Natural killer cell treated with Interleukin-12 subunit alpha and Interleukin-12 subunit beta and Interleukin-15 and Interleukin-18, amount 100 ng/mL, for 72 hours (primary cell): ENCODE results near the gene BRF1. TPM values are rescaled to one million over a fixed set of nuclear protein-coding genes. Genes with fewer than 3 reads are reported as not detected.
"Not testable (repeated sequence)": the region's sequence is repeated elsewhere in the genome, so short reads cannot be mapped to it uniquely, and the experiment has no call there.

Experiments
- ATAC-seq, 2 donors: fragments of 150-1000 bp; cut with Tn5 transposase in 1 of 2; sonication (Bioruptor Pico), chemical (Tn5 transposase) in 1 of 2; 2 replicates each; pipeline ENCODE4 v1.10.0; 2021
- DNase-seq: peaks from one replicate; pipeline ENCODE4 v3.0.0; 2022; ENCODE audit warnings: low spot score
- H3K27ac Mint-ChIP-seq, 2 donors: 1 replicate in 1 of 2; 2 replicates in 1 of 2; pipeline ENCODE4 v1.8.0; 2022; ENCODE audit warnings: mixed read lengths in 2 of 2, mild to moderate bottlenecking in 1 of 2, moderate library complexity in 1 of 2
- H3K27me3 Mint-ChIP-seq, 2 donors: 1 replicate in 1 of 2; 2 replicates in 1 of 2; pipeline ENCODE4 v1.8.0; 2022; ENCODE audit warnings: mixed read lengths in 2 of 2
- H3K36me3 Mint-ChIP-seq: one replicate; pipeline ENCODE4 v1.8.0; 2022; ENCODE audit warnings: mixed read lengths
- H3K4me1 Mint-ChIP-seq, 2 donors: 1 replicate in 1 of 2; 2 replicates in 1 of 2; pipeline ENCODE4 v1.8.0; 2022; ENCODE audit warnings: low read depth in 2 of 2, mixed read lengths in 2 of 2, mild to moderate bottlenecking in 1 of 2
- H3K4me3 Mint-ChIP-seq: one replicate; pipeline ENCODE4 v1.8.0; 2022; ENCODE audit warnings: mixed read lengths
- H3K9me3 Mint-ChIP-seq: 2 replicates; pipeline ENCODE4 v1.8.0; 2022; ENCODE audit warnings: mixed read lengths
- total RNA-seq, 2 donors: library from RNA; stranded (reverse); gene quantifications; one replicate each; pipeline ENCODE4 v1.2.3, GENCODE V29; 2022

BRF1 gene
- total RNA-seq, 2 donors from 2014 or later = 43.4 to 76.5 TPM

GRCh38 chr14:105335735-105336476, 35.1 kb upstream of the BRF1 start:
- no peaks in the 10 kb centered on the region for H3K27me3 Mint-ChIP-seq
- H3K4me3 Mint-ChIP-seq = no peak overlapping the region
- no peak for ATAC-seq
- H3K4me1 Mint-ChIP-seq = peaks cover 6 to 17% of the 10 kb centered on the region in 2 donors
- H3K36me3 Mint-ChIP-seq = no peaks in the 10 kb centered on the region
- H3K27ac Mint-ChIP-seq = no peak overlapping the region
- no peak for DNase-seq
- H3K9me3 Mint-ChIP-seq = no peaks in the 10 kb centered on the region

- not testable (repeated sequence) for H3K36me3 Mint-ChIP-seq, H3K4me3 Mint-ChIP-seq, H3K9me3 Mint-ChIP-seq, DNase-seq, ATAC-seq, H3K27ac Mint-ChIP-seq, H3K27me3 Mint-ChIP-seq
- peaks cover 6 to 21% of the 10 kb centered on the region in 2 donors for H3K4me1 Mint-ChIP-seq
Observed at GRCh38 chr14:105335231-105335542, 34.4 kb upstream of the BRF1 start.

- Mint-ChIP-seq H3K4me1 (peaks cover 6 to 21% of the 10 kb centered on the region in 2 donors), H3K27me3 (no peaks in the 10 kb centered on the region), H3K9me3 (no peaks in the 10 kb centered on the region), H3K27ac (no peak overlapping the region), H3K4me3 (no peak overlapping the region), H3K36me3 (no peaks in the 10 kb centered on the region)
- DNase-seq (no peak), ATAC-seq (no peak)
Observed at GRCh38 chr14:105334383-105335230, 33.8 kb upstream of the BRF1 start.

GRCh38 chr14:105333613-105334364, 33.0 kb upstream of the BRF1 start:
- ATAC-seq (no peak), DNase-seq (no peak)
- H3K9me3 Mint-ChIP-seq = no peaks in the 10 kb centered on the region
- no peak overlapping the region for H3K27ac Mint-ChIP-seq
- H3K4me1 Mint-ChIP-seq = peaks cover 6 to 23% of the 10 kb centered on the region in 2 donors
- H3K36me3 Mint-ChIP-seq = no peaks in the 10 kb centered on the region
- no peaks in the 10 kb centered on the region for H3K27me3 Mint-ChIP-seq
- no peak overlapping the region for H3K4me3 Mint-ChIP-seq

GRCh38 chr14:105333020-105333490, 32.3 kb upstream of the BRF1 start:
- Mint-ChIP-seq H3K27ac (no peak overlapping the region), H3K27me3 (no peaks in the 10 kb centered on the region), H3K9me3 (no peaks in the 10 kb centered on the region), H3K36me3 (no peaks in the 10 kb centered on the region), H3K4me3 (no peak overlapping the region), H3K4me1 (peaks cover 6 to 22% of the 10 kb centered on the region in 2 donors)
- no peak for ATAC-seq
- DNase-seq = no peak

GRCh38 chr14:105332350-105332874, 31.6 kb upstream of the BRF1 start:
- Mint-ChIP-seq H3K27me3 (no peaks in the 10 kb centered on the region), H3K27ac (no peak overlapping the region), H3K9me3 (no peaks in the 10 kb centered on the region), H3K36me3 (no peaks in the 10 kb centered on the region), H3K4me3 (no peak overlapping the region), H3K4me1 (peaks cover 6 to 22% of the 10 kb centered on the region in 2 donors)
- DNase-seq = no peak
- ATAC-seq = no peak

- ATAC-seq (no peak), DNase-seq (no peak)
- H3K27ac Mint-ChIP-seq = no peak overlapping the region
- no peaks in the 10 kb centered on the region for H3K9me3 Mint-ChIP-seq
- no peak overlapping the region for H3K4me3 Mint-ChIP-seq
- peaks cover 6 to 25% of the 10 kb centered on the region in 2 donors for H3K4me1 Mint-ChIP-seq
- no peaks in the 10 kb centered on the region for H3K36me3 Mint-ChIP-seq
- H3K27me3 Mint-ChIP-seq = no peaks in the 10 kb centered on the region
Observed at GRCh38 chr14:105331575-105332349, 31.0 kb upstream of the BRF1 start.

GRCh38 chr14:105330491-105330895, 29.7 kb upstream of the BRF1 start:
- no peaks in the 10 kb centered on the region for H3K36me3 Mint-ChIP-seq
- no peak overlapping the region for H3K27ac Mint-ChIP-seq
- no peaks in the 10 kb centered on the region for H3K9me3 Mint-ChIP-seq
- peaks cover 6 to 25% of the 10 kb centered on the region in 2 donors for H3K4me1 Mint-ChIP-seq
- no peak for DNase-seq
- no peaks in the 10 kb centered on the region for H3K27me3 Mint-ChIP-seq
- no peak overlapping the region for H3K4me3 Mint-ChIP-seq
- no peak for ATAC-seq

GRCh38 chr14:105329411-105330150, 28.8 kb upstream of the BRF1 start:
- Mint-ChIP-seq H3K36me3 (no peaks in the 10 kb centered on the region), H3K4me1 (peaks cover 6 to 25% of the 10 kb centered on the region in 2 donors), H3K27ac (no peak overlapping the region), H3K27me3 (no peaks in the 10 kb centered on the region), H3K9me3 (no peaks in the 10 kb centered on the region), H3K4me3 (no peak overlapping the region)
- DNase-seq (no peak), ATAC-seq (no peak)

- Mint-ChIP-seq H3K4me3 (no peak overlapping the region), H3K36me3 (no peaks in the 10 kb centered on the region), H3K27ac (no peak overlapping the region), H3K4me1 (peaks cover 6 to 25% of the 10 kb centered on the region in 2 donors), H3K9me3 (no peaks in the 10 kb centered on the region), H3K27me3 (no peaks in the 10 kb centered on the region)
- ATAC-seq = no peak
- no peak for DNase-seq
Observed at GRCh38 chr14:105328678-105329390, 28.0 kb upstream of the BRF1 start.

- Mint-ChIP-seq H3K4me1 (peaks cover 6 to 28% of the 10 kb centered on the region in 2 donors), H3K4me3 (no peak overlapping the region), H3K9me3 (no peaks in the 10 kb centered on the region), H3K27ac (no peak overlapping the region), H3K27me3 (no peaks in the 10 kb centered on the region), H3K36me3 (no peaks in the 10 kb centered on the region)
- DNase-seq (no peak), ATAC-seq (no peak)
Observed at GRCh38 chr14:105328070-105328677, 27.4 kb upstream of the BRF1 start.

- H3K27me3 Mint-ChIP-seq, H3K27ac Mint-ChIP-seq, ATAC-seq, H3K36me3 Mint-ChIP-seq, H3K9me3 Mint-ChIP-seq, H3K4me3 Mint-ChIP-seq, DNase-seq: not testable (repeated sequence)
- peaks cover 6 to 29% of the 10 kb centered on the region in 2 donors for H3K4me1 Mint-ChIP-seq
Observed at GRCh38 chr14:105327695-105328045, 26.9 kb upstream of the BRF1 start.
